Islet of Langerhans (tissue), 1 donor: ENCODE results near the gene HSCB.
A peak's percentile ranks its signal among the peaks of the same experiment; 100 is the strongest.
"Not testable (repeated sequence)": the region's sequence is repeated elsewhere in the genome, so short reads cannot be mapped to it uniquely, and the experiment has no call there.

Source experiments
- FAIRE-seq: peaks from one replicate; lab custom pipeline; 2011; peaks lifted over from hg19 to GRCh38; lab: Jason Lieb, UNC

Gene HSCB

GRCh38 chr22:28791841-28792490 lies 50.1 kb downstream of the HSCB start:
- no peak for FAIRE-seq

- FAIRE-seq: no peak
Observed at GRCh38 chr22:28792491-28793383, 50.9 kb downstream of the HSCB start.

GRCh38 chr22:28793976-28794584 lies 52.2 kb downstream of the HSCB start:
- FAIRE-seq: no peak

GRCh38 chr22:28795071-28795693 lies 53.3 kb downstream of the HSCB start:
- FAIRE-seq: no peak

GRCh38 chr22:28795932-28796856 lies 54.4 kb downstream of the HSCB start:
- no peak for FAIRE-seq

- FAIRE-seq: peak; percentile 58
Observed at GRCh38 chr22:28798810-28799605, 57.2 kb downstream of the HSCB start.

GRCh38 chr22:28799606-28800307 lies 57.9 kb downstream of the HSCB start:
- no peak for FAIRE-seq

GRCh38 chr22:28800308-28801041 lies 58.6 kb downstream of the HSCB start, which contains the start of gene XBP1:
Gene XBP1, minus strand, starts transcription at chr22:28800569.
- no peak for FAIRE-seq

GRCh38 chr22:28801845-28802594 lies 60.2 kb downstream of the HSCB start:
- FAIRE-seq: no peak

GRCh38 chr22:28802595-28803123 lies 60.8 kb downstream of the HSCB start:
- FAIRE-seq: no peak

GRCh38 chr22:28805426-28805825 lies 63.6 kb downstream of the HSCB start:
- FAIRE-seq: not testable (repeated sequence)
